Tibial artery (tissue), 4 donors: ENCODE data around the gene POLD2.
A peak's percentile ranks its signal among the peaks of the same experiment; 100 is the strongest.

Source experiments
- DNase-seq, 2 donors: peaks; one replicate each; pipeline ENCODE4 v3.0.0-alpha.2; 2019
- H3K27ac ChIP-seq, 2 donors: fragments of 200-600 bp; sonication (generic) in 1 of 2; 1 replicate in 1 of 2; 2 replicates in 1 of 2; pipeline ENCODE4 v1.5.1; 2018 to 2019; ENCODE audit warnings: mild to moderate bottlenecking in 1 of 2
- H3K27me3 ChIP-seq, 2 donors: fragments of 200-600 bp; sonication (generic) in 1 of 2; one replicate each; pipeline versions ENCODE4 v1.5.1 to v1.6.0; 2016 to 2019
- H3K36me3 ChIP-seq, 3 donors: fragments of 200-600 bp; sonication (generic) in 2 of 3; one replicate each; pipeline ENCODE4 v1.5.1; 2016 to 2019; ENCODE audit warnings: mild to moderate bottlenecking in 2 of 3
- H3K4me1 ChIP-seq, 4 donors: fragments of 200-600 bp; sonication (generic) in 2 of 4; 1 replicate in 3 of 4; 2 replicates in 1 of 4; pipeline ENCODE4 v1.5.1; 2016 to 2019
- H3K4me3 ChIP-seq, 2 donors: fragments of 200-600 bp; sonication (generic) in 1 of 2; 1 replicate in 1 of 2; 2 replicates in 1 of 2; pipeline ENCODE4 v1.5.1; 2018 to 2019; ENCODE audit warnings: mild to moderate bottlenecking in 2 of 2
- H3K9me3 ChIP-seq, 3 donors: fragments of 200-600 bp; sonication (generic) in 1 of 3; one replicate each; pipeline ENCODE4 v1.5.1; 2016 to 2019
- CTCF ChIP-seq, 2 experiments: fragments of 200-600 bp in 1 of 2; fragments of 450-650 bp in 1 of 2; IDR thresholded peaks; one replicate each; pipeline ENCODE4 v1.5.1; 2017 to 2019; ENCODE audit warnings: antibody characterized with exemption in 2 of 2, mild to moderate bottlenecking in 1 of 2, moderate library complexity in 1 of 2
- intact Hi-C: fragments of 100-400 bp; cut with DNase I; formaldehyde crosslinking; loops from one replicate; pipeline ENCODE4 v1.15.0; 2023; ENCODE audit warnings: low total_unique reads

Gene POLD2

GRCh38 chr7:44162785-44163395 lies 39.5 kb upstream of the POLD2 start:
- Histone ChIP-seq H3K4me3 (no peak overlapping the region), H3K27me3 (no peaks in the 10 kb centered on the region), H3K36me3 (no peaks in the 10 kb centered on the region), H3K27ac (no peak overlapping the region), H3K9me3 (no peaks in the 10 kb centered on the region), H3K4me1 (no peaks in the 10 kb centered on the region)
- TF ChIP-seq CTCF (IDR thresholded peaks at IDR 0.05): no peak
- intact Hi-C loops: no loop called here
- peak in 1 of 2 donors; percentile 13 for DNase-seq

- Histone ChIP-seq H3K4me1 (no peaks in the 10 kb centered on the region), H3K27me3 (no peaks in the 10 kb centered on the region), H3K36me3 (no peaks in the 10 kb centered on the region), H3K9me3 (no peaks in the 10 kb centered on the region), H3K27ac (no peak overlapping the region), H3K4me3 (no peak overlapping the region)
- no peak for TF ChIP-seq CTCF (IDR thresholded peaks at IDR 0.05)
- intact Hi-C loops: no loop called here
- DNase-seq: no peak
These were observed 38.8 kb upstream of the POLD2 start for GRCh38 chr7:44162179-44162578.

GRCh38 chr7:44161371-44161770 lies 38.0 kb upstream of the POLD2 start:
- DNase-seq: peak in 1 of 2 donors; percentile 21
- Histone ChIP-seq H3K36me3 (no peaks in the 10 kb centered on the region), H3K27ac (no peak overlapping the region), H3K4me3 (no peak overlapping the region), H3K9me3 (no peaks in the 10 kb centered on the region), H3K27me3 (no peaks in the 10 kb centered on the region), H3K4me1 (no peaks in the 10 kb centered on the region)
- no peak for TF ChIP-seq CTCF (IDR thresholded peaks at IDR 0.05)
- intact Hi-C loops: no loop called here

GRCh38 chr7:44159824-44160630 lies 36.7 kb upstream of the POLD2 start:
- Histone ChIP-seq H3K4me1 (no peaks in the 10 kb centered on the region), H3K4me3 (no peak overlapping the region), H3K27me3 (no peaks in the 10 kb centered on the region), H3K9me3 (no peaks in the 10 kb centered on the region), H3K27ac (no peak overlapping the region), H3K36me3 (no peaks in the 10 kb centered on the region)
- no peak for TF ChIP-seq CTCF (IDR thresholded peaks at IDR 0.05)
- intact Hi-C loops: no loop called here
- DNase-seq: peak in 1 of 2 donors; percentile 37

GRCh38 chr7:44158873-44159631 lies 35.7 kb upstream of the POLD2 start:
- DNase-seq: peak in 1 of 2 donors; percentile 25
- no peak for TF ChIP-seq CTCF (IDR thresholded peaks at IDR 0.05)
- no peak overlapping the region for H3K4me3 ChIP-seq

More at GRCh38 chr7:44158873-44159631, 35.7 kb upstream of the POLD2 start:
- H3K4me1 ChIP-seq: no peaks in the 10 kb centered on the region
- intact Hi-C loops: no loop called here
- H3K9me3 ChIP-seq: no peaks in the 10 kb centered on the region
- H3K27me3 ChIP-seq: no peaks in the 10 kb centered on the region
- no peaks in the 10 kb centered on the region for H3K36me3 ChIP-seq
- H3K27ac ChIP-seq: no peak overlapping the region
